Osteocyte (in vitro differentiated cells): Measurements from ENCODE around the gene STAT4. TPM values are rescaled to one million over a fixed set of nuclear protein-coding genes. Genes with fewer than 3 reads are reported as not detected.

Experiments used
- DNase-seq: peaks from one replicate; pipeline ENCODE4 v3.0.0; 2021; ENCODE audit warnings: mixed read lengths; ENCODE audit not compliant: unreplicated experiment; ENCODE audit errors: extremely low spot score
- H3K27ac Mint-ChIP-seq: one replicate; pipeline ENCODE4 v1.8.0; 2021; ENCODE audit warnings: mild to moderate bottlenecking, mixed read lengths; ENCODE audit not compliant: unreplicated experiment
- H3K27me3 Mint-ChIP-seq: one replicate; pipeline ENCODE4 v1.8.0; 2021; ENCODE audit warnings: mixed read lengths; ENCODE audit not compliant: unreplicated experiment
- H3K36me3 Mint-ChIP-seq: one replicate; pipeline ENCODE4 v1.8.0; 2021; ENCODE audit warnings: mixed read lengths; ENCODE audit not compliant: unreplicated experiment
- H3K4me1 Mint-ChIP-seq: one replicate; pipeline ENCODE4 v1.8.0; 2021; ENCODE audit warnings: mixed read lengths; ENCODE audit not compliant: unreplicated experiment
- H3K4me3 Mint-ChIP-seq: one replicate; pipeline ENCODE4 v1.8.0; 2021; ENCODE audit warnings: mild to moderate bottlenecking, moderate library complexity, mixed read lengths; ENCODE audit not compliant: unreplicated experiment
- H3K9me3 Mint-ChIP-seq: one replicate; pipeline ENCODE4 v1.8.0; 2021; ENCODE audit warnings: mixed read lengths; ENCODE audit not compliant: unreplicated experiment
- total RNA-seq: library from RNA; stranded (reverse); gene quantifications from 2 replicates; pipeline ENCODE4 v1.2.1, GENCODE V29; 2021
- TF ChIP-seq, protein P1 (sequence below): fragments of 200-600 bp; sonication (generic); IDR thresholded peaks from 2 replicates; pipeline ENCODE4 v1.5.0; 2021; ENCODE audit warnings: antibody characterized with exemption, mild to moderate bottlenecking, moderate library complexity

Gene STAT4
- total RNA-seq, 1 donor from 2014 or later: 1.3 TPM

DNA sequence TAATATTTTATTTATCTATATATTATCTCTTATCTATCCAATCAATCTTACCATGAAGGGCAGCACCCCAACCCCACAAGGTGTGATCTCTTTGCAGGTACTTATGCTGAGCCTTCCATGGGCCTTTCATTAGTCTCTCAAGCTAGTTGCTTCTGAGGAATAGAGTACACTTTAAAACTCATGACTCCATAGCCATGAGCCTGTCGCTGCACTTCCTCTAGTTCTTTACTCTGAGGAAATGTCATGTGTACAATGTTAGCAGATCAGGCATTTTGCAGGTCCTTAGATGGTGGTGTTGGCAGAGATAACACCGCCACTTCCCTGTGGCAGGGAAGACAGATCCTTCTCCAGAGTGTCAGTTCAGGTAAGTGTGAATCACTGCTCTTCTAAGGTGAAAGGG is 29.5 kb upstream of the STAT4 start:
- TF ChIP-seq, protein P1, sequence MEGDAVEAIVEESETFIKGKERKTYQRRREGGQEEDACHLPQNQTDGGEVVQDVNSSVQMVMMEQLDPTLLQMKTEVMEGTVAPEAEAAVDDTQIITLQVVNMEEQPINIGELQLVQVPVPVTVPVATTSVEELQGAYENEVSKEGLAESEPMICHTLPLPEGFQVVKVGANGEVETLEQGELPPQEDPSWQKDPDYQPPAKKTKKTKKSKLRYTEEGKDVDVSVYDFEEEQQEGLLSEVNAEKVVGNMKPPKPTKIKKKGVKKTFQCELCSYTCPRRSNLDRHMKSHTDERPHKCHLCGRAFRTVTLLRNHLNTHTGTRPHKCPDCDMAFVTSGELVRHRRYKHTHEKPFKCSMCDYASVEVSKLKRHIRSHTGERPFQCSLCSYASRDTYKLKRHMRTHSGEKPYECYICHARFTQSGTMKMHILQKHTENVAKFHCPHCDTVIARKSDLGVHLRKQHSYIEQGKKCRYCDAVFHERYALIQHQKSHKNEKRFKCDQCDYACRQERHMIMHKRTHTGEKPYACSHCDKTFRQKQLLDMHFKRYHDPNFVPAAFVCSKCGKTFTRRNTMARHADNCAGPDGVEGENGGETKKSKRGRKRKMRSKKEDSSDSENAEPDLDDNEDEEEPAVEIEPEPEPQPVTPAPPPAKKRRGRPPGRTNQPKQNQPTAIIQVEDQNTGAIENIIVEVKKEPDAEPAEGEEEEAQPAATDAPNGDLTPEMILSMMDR: no peak
- no peaks in the 10 kb centered on the region for H3K27me3 Mint-ChIP-seq
- no peaks in the 10 kb centered on the region for H3K9me3 Mint-ChIP-seq
- H3K27ac Mint-ChIP-seq: no peak overlapping the region
- peaks cover 10% of the 10 kb centered on the region for H3K4me1 Mint-ChIP-seq
- H3K36me3 Mint-ChIP-seq: no peaks in the 10 kb centered on the region
- no peak for DNase-seq
- no peak overlapping the region for H3K4me3 Mint-ChIP-seq

DNA sequence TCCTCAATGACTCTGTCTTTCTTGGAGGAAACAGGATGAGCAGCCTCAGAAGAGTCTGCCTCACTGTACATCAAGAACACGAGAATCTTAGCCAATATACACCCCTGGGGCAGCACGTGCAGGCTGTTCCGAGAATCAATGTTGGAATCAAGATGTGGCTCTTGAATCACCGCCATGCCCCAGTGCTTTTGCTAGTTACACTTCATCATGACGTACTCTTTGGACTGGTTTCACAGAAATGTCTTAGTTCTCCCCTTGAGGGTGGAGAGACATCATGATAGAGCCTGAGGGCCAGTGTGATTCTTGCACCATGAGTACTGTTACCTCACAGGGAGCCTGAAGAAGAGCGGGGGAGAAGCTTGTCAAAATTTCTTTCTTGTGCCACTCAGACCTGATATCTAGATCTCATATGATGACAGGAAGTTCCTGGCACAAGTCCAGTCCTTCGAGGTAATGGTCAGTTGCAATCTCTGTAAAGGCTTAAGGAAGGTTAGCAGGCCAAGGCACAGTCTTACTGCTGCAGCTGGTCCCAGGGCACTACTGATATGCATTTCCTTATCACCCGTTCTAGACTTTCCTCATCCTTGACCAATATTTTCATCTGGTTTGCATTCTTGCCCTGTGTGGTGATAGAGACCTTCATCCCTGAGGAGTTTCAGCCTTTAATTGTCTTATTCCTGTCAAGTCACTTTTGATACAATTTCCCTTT is 28.2 kb upstream of the STAT4 start:
- Mint-ChIP-seq H3K36me3 (no peaks in the 10 kb centered on the region), H3K4me1 (peaks cover 7% of the 10 kb centered on the region), H3K27ac (no peak overlapping the region), H3K27me3 (no peaks in the 10 kb centered on the region), H3K9me3 (no peaks in the 10 kb centered on the region), H3K4me3 (no peak overlapping the region)
- TF ChIP-seq, protein P1: no peak
- DNase-seq: no peak

DNA sequence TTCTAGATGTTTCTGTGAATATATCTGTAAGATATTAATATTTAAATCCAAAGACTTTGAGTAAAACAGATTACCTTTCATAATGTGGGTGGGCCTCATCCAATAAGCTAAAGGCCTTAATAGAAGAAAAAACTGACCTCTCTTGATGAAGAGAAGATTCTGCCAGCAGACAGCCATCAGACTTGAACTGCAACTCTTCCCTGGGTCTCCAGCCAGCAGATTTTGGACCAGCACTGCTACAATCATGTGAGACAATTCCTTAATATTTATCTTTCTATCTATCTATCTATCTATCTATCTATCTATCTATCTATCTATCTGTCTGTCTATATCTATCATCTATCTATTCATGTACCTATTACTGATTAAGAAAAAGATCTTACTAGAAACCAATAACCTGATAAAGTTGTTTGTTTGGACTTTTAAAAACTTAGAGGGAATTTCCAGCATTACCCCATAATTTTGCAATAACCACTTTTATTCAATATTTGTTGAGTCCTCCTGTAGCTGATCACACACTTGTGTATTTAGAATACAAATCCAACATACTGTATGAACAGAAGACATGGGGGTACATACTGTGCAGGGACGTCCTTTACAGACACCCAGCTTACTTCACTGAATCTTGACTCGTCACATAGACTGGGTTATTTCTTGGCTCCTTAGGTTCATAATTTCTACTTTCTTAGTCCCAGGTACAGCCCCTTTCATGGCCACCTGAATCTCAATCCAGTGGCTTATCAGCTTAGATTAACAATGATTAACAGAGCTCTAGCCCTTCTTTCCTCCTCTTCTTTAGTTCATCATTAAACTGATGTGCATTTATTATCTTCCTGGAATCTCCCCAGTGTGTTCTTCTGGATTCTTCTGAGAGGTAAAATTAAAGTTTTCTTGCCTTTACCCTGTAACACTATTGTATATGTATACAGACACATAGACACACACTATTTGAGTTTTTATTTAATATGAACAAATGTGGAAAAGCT is 27.2 kb upstream of the STAT4 start:
- Mint-ChIP-seq H3K36me3 (no peaks in the 10 kb centered on the region), H3K4me3 (no peak overlapping the region), H3K4me1 (peaks cover 8% of the 10 kb centered on the region), H3K9me3 (no peaks in the 10 kb centered on the region), H3K27ac (no peak overlapping the region), H3K27me3 (no peaks in the 10 kb centered on the region)
- TF ChIP-seq, protein P1: no peak
- DNase-seq: no peak

DNA sequence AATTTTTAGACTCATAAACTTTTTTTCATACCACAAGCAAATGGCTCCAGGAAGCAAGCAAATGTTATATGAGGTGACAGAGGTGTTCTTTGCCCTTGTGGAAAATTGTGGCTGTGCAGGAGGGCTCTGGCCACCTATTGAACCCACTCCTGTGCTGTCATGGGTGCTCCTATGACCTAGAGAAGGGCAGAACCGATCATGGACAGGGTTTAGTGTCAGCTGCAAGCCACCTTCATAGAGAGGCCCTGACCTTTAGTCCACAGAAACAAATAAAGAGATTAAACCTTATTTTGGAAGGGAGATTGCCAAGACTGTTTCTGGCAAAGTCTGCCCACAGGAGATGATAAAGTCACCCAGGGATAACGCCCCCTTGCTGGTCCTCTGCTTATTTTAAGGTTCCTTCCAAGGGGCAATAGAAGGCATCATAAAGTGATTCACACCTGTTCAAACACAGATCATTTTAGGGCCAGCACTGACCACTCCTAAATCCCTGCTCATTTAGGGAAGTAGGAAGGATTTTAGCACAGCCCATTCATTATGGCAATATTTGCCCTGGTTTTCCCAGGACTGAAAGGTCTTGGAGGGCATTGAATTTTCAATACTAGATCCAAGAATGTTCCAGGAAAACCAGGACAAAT is 26.1 kb upstream of the STAT4 start:
- Mint-ChIP-seq H3K36me3 (no peaks in the 10 kb centered on the region), H3K27ac (no peak overlapping the region), H3K9me3 (no peaks in the 10 kb centered on the region), H3K27me3 (no peaks in the 10 kb centered on the region), H3K4me1 (peaks cover 20% of the 10 kb centered on the region), H3K4me3 (no peak overlapping the region)
- no peak for DNase-seq
- TF ChIP-seq, protein P1: no peak

DNA sequence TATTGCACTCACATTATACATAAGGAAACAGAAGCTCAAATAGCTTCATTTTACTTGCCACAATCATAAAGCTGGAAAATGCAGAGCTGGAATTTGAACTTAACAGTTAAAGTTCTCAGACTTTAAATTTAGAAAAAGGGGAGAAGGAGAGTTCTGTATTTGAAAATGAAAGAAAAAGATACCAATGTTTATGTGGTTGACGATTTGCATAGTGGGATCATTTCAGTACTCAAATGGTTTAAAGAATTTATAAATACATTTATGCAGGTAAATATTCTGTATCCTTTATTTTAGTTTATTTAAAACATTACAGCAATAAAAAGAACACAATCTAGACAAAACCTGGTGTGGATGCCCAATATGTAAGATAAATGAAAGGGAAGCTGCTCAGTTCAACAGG is 25.5 kb upstream of the STAT4 start:
- H3K9me3 Mint-ChIP-seq: no peaks in the 10 kb centered on the region
- DNase-seq: no peak
- no peak overlapping the region for H3K27ac Mint-ChIP-seq
- H3K4me3 Mint-ChIP-seq: no peak overlapping the region
- TF ChIP-seq, protein P1: no peak
- H3K4me1 Mint-ChIP-seq: peaks cover 26% of the 10 kb centered on the region
- H3K36me3 Mint-ChIP-seq: no peaks in the 10 kb centered on the region
- no peaks in the 10 kb centered on the region for H3K27me3 Mint-ChIP-seq
